Effector memory CD8-positive, alpha-beta T cell (primary cell): Measurements from ENCODE around the gene TSPAN18.

Experiments used
- ATAC-seq: fragments of 150-1000 bp; cut with Tn5 transposase; replicated peaks from 2 replicates; pipeline ENCODE4 v1.10.0; 2021; ENCODE audit warnings: mild to moderate bottlenecking, moderate library complexity
- DNase-seq, 3 experiments: peaks; one replicate each; pipeline ENCODE4 v3.0.0; 2021
- H3K27ac Mint-ChIP-seq, 2 donors: one replicate each; pipeline ENCODE4 v1.8.0; 2022; ENCODE audit warnings: mild to moderate bottlenecking in 2 of 2, mixed read lengths in 2 of 2, moderate library complexity in 2 of 2
- H3K27me3 Mint-ChIP-seq, 2 donors: one replicate each; pipeline ENCODE4 v1.8.0; 2022; ENCODE audit warnings: mixed read lengths in 2 of 2
- H3K36me3 Mint-ChIP-seq: one replicate; pipeline ENCODE4 v1.8.0; 2022; ENCODE audit warnings: mild to moderate bottlenecking, moderate library complexity, mixed read lengths; ENCODE audit not compliant: insufficient read depth
- H3K4me1 Mint-ChIP-seq, 2 donors: one replicate each; pipeline ENCODE4 v1.8.0; 2022; ENCODE audit warnings: low read depth in 2 of 2, mixed read lengths in 2 of 2
- H3K4me3 Mint-ChIP-seq, 2 donors: one replicate each; pipeline ENCODE4 v1.8.0; 2022; ENCODE audit warnings: mild to moderate bottlenecking in 2 of 2, mixed read lengths in 2 of 2, moderate library complexity in 2 of 2
- H3K9me3 Mint-ChIP-seq, 2 donors: one replicate each; pipeline ENCODE4 v1.8.0; 2022; ENCODE audit warnings: mixed read lengths in 2 of 2

Gene TSPAN18

GRCh38 chr11:44957040-44957515 is 230.3 kb downstream of the TSPAN18 start:
- H3K27me3 Mint-ChIP-seq, result no peaks in the 10 kb centered on the region
- DNase-seq (no peak), ATAC-seq (no peak)
- no peaks in the 10 kb centered on the region for H3K9me3 Mint-ChIP-seq
- no peak overlapping the region for H3K27ac Mint-ChIP-seq
- no peak overlapping the region for H3K4me3 Mint-ChIP-seq
- no peaks in the 10 kb centered on the region for H3K36me3 Mint-ChIP-seq
- H3K4me1 Mint-ChIP-seq, result peaks cover 0 to 9% of the 10 kb centered on the region in 2 donors

GRCh38 chr11:44957776-44958564 is 231.2 kb downstream of the TSPAN18 start:
- no peaks in the 10 kb centered on the region for H3K9me3 Mint-ChIP-seq
- no peak overlapping the region for H3K4me3 Mint-ChIP-seq
- ATAC-seq, result no peak
- no peak for DNase-seq
- peaks cover 0 to 9% of the 10 kb centered on the region in 2 donors for H3K4me1 Mint-ChIP-seq
- no peaks in the 10 kb centered on the region for H3K27me3 Mint-ChIP-seq
- no peak overlapping the region for H3K27ac Mint-ChIP-seq
- H3K36me3 Mint-ChIP-seq, result no peaks in the 10 kb centered on the region

GRCh38 chr11:44959064-44959463 is 232.3 kb downstream of the TSPAN18 start:
- no peak for ATAC-seq

GRCh38 chr11:44960200-44960845 is 233.6 kb downstream of the TSPAN18 start:
- no peaks in the 10 kb centered on the region for H3K36me3 Mint-ChIP-seq
- no peaks in the 10 kb centered on the region for H3K9me3 Mint-ChIP-seq
- H3K4me3 Mint-ChIP-seq, result no peak overlapping the region
- H3K27ac Mint-ChIP-seq, result peak overlapping the region in 1 of 2 donors; percentile 35
- H3K4me1 Mint-ChIP-seq, result peaks cover 0 to 3% of the 10 kb centered on the region in 2 donors
- no peaks in the 10 kb centered on the region for H3K27me3 Mint-ChIP-seq
- no peak for ATAC-seq
- DNase-seq, result no peak

More at GRCh38 chr11:44959064-44959463, 232.3 kb downstream of the TSPAN18 start:
- no peak for DNase-seq
- Mint-ChIP-seq H3K27me3 (no peaks in the 10 kb centered on the region), H3K9me3 (no peaks in the 10 kb centered on the region), H3K4me3 (no peak overlapping the region), H3K36me3 (no peaks in the 10 kb centered on the region), H3K4me1 (peaks cover 0 to 9% of the 10 kb centered on the region in 2 donors), H3K27ac (peak overlapping the region in 1 of 2 donors; percentile 68)

GRCh38 chr11:44962464-44962863 is 235.7 kb downstream of the TSPAN18 start:
- Mint-ChIP-seq H3K4me1 (peaks cover 0 to 3% of the 10 kb centered on the region in 2 donors), H3K27ac (no peak overlapping the region), H3K4me3 (no peak overlapping the region), H3K36me3 (no peaks in the 10 kb centered on the region), H3K27me3 (no peaks in the 10 kb centered on the region), H3K9me3 (no peaks in the 10 kb centered on the region)
- ATAC-seq (no peak), DNase-seq (no peak)

- no peaks in the 10 kb centered on the region for H3K36me3 Mint-ChIP-seq
- H3K4me3 Mint-ChIP-seq, result no peak overlapping the region
- DNase-seq (no peak), ATAC-seq (no peak)
- H3K9me3 Mint-ChIP-seq, result no peaks in the 10 kb centered on the region
- H3K27ac Mint-ChIP-seq, result peak overlapping the region in 1 of 2 donors; percentile 17
- H3K27me3 Mint-ChIP-seq, result no peaks in the 10 kb centered on the region
- peaks cover 0 to 3% of the 10 kb centered on the region in 2 donors for H3K4me1 Mint-ChIP-seq
Measured at GRCh38 chr11:44963136-44963535, 236.4 kb downstream of the TSPAN18 start.

GRCh38 chr11:44963948-44964347 is 237.2 kb downstream of the TSPAN18 start:
- DNase-seq (no peak), ATAC-seq (no peak)
- Mint-ChIP-seq H3K4me3 (no peak overlapping the region), H3K9me3 (no peaks in the 10 kb centered on the region), H3K36me3 (no peaks in the 10 kb centered on the region), H3K27ac (no peak overlapping the region), H3K4me1 (peaks cover 0 to under 1% of the 10 kb centered on the region in 2 donors), H3K27me3 (no peaks in the 10 kb centered on the region)

- H3K9me3 Mint-ChIP-seq, result no peaks in the 10 kb centered on the region
- no peak overlapping the region for H3K4me3 Mint-ChIP-seq
- ATAC-seq, result no peak
Measured at GRCh38 chr11:44964526-44965209, 237.9 kb downstream of the TSPAN18 start.

GRCh38 chr11:44966694-44967093 is 239.9 kb downstream of the TSPAN18 start:
- H3K4me1 Mint-ChIP-seq, result no peaks in the 10 kb centered on the region
- H3K4me3 Mint-ChIP-seq, result no peak overlapping the region
- DNase-seq, result no peak
- no peaks in the 10 kb centered on the region for H3K36me3 Mint-ChIP-seq
- no peaks in the 10 kb centered on the region for H3K27me3 Mint-ChIP-seq
- no peak for ATAC-seq
- H3K9me3 Mint-ChIP-seq, result no peaks in the 10 kb centered on the region
- no peak overlapping the region for H3K27ac Mint-ChIP-seq

More at GRCh38 chr11:44964526-44965209, 237.9 kb downstream of the TSPAN18 start:
- no peaks in the 10 kb centered on the region for H3K27me3 Mint-ChIP-seq
- H3K27ac Mint-ChIP-seq, result no peak overlapping the region
- no peaks in the 10 kb centered on the region for H3K36me3 Mint-ChIP-seq
- DNase-seq, result no peak
- no peaks in the 10 kb centered on the region for H3K4me1 Mint-ChIP-seq

- ATAC-seq (no peak), DNase-seq (no peak)
- no peaks in the 10 kb centered on the region for H3K27me3 Mint-ChIP-seq
- H3K4me1 Mint-ChIP-seq, result no peaks in the 10 kb centered on the region
- peak overlapping the region in 1 of 2 donors; percentile 57 for H3K27ac Mint-ChIP-seq
- no peaks in the 10 kb centered on the region for H3K9me3 Mint-ChIP-seq
- peaks cover 3% of the 10 kb centered on the region for H3K36me3 Mint-ChIP-seq
- H3K4me3 Mint-ChIP-seq, result no peak overlapping the region
Measured at GRCh38 chr11:44967930-44968496, 241.3 kb downstream of the TSPAN18 start.

GRCh38 chr11:44968510-44968909 is 241.7 kb downstream of the TSPAN18 start:
- Mint-ChIP-seq H3K36me3 (peaks cover 3% of the 10 kb centered on the region), H3K27ac (no peak overlapping the region), H3K4me1 (no peaks in the 10 kb centered on the region), H3K4me3 (no peak overlapping the region), H3K9me3 (no peaks in the 10 kb centered on the region), H3K27me3 (no peaks in the 10 kb centered on the region)
- no peak for DNase-seq
- no peak for ATAC-seq

- Mint-ChIP-seq H3K36me3 (peaks cover 3% of the 10 kb centered on the region), H3K27me3 (no peaks in the 10 kb centered on the region), H3K9me3 (no peaks in the 10 kb centered on the region), H3K27ac (no peak overlapping the region), H3K4me3 (no peak overlapping the region), H3K4me1 (peaks cover 3 to 7% of the 10 kb centered on the region in 2 donors)
- ATAC-seq (no peak), DNase-seq (no peak)
Measured at GRCh38 chr11:44969651-44970252, 243.0 kb downstream of the TSPAN18 start.

GRCh38 chr11:44970293-44970692 is 243.5 kb downstream of the TSPAN18 start:
- Mint-ChIP-seq H3K27ac (no peak overlapping the region), H3K36me3 (peaks cover 4% of the 10 kb centered on the region), H3K4me3 (no peak overlapping the region), H3K27me3 (no peaks in the 10 kb centered on the region), H3K9me3 (no peaks in the 10 kb centered on the region), H3K4me1 (peaks cover 4 to 13% of the 10 kb centered on the region in 2 donors)
- DNase-seq, result no peak
- no peak for ATAC-seq
